Hypothalamus (tissue), 51 donors: ENCODE measurements around the gene CRHR2.

Source experiments
- DNase-seq, 51 donors: peaks; one replicate each; lab custom pipeline; 2025; lab: John Stamatoyannopoulos, UW

The CRHR2 gene

DNA sequence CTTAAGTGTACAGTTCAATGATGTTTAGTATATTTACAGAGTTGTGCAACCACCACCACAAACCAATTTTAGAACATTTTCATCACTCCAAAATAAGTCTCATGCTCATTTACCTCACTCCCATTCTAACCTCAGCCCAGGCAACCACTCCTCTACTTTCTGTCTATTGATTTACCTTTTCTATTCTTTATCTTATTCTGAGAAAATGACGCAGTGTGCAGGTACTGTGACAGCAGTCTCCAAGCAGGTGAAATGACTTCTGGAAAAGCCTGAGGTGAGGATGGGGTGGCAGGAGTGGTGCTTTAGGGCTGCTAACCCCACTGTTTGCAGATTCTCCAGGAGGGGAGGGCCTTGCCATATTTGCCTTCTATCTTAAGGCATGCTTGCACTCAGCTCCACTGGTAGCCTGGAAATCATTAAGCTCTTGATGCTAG lies 48.0 kb downstream of the CRHR2 start:
- DNase-seq = no peak

DNA sequence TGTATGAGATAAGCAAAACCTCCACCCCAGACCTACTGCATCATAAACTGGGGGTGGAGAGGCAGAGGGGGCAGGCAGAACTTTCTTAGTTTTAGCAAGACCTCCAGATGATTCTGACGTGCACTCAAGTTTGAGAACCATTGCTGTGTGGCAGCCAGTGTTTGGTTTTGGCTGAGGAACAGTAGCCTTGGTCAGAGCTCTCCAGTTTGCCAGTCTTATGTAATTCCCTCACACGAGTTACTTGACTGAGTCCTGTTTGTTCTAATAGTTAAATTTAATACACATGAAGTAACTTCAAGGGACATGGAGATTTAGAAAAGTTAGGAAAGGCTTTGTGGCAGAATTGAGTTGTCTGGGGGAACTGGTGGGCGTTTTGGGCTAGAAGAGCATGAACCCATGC lies 49.0 kb downstream of the CRHR2 start:
- DNase-seq = no peak

DNA sequence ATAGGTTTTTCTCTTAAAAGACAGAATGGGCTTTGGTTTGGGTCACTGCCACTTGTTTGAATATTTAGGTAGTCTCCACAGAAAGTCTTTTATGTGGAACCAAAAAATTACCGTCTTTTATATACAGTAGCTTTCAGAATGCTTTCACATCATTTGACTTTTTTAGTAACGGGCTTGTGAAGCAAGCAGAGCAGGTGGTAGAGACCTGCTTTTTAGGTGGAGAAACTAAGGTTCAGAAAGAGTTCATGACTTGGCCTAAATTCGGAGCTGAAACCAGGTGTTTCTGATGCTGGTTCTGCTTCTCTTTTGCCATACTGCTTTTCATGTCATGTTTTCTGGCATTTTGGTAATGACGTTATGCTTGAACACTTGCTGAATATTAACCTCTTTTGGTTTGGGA lies 51.3 kb downstream of the CRHR2 start:
- DNase-seq = no peak

DNA sequence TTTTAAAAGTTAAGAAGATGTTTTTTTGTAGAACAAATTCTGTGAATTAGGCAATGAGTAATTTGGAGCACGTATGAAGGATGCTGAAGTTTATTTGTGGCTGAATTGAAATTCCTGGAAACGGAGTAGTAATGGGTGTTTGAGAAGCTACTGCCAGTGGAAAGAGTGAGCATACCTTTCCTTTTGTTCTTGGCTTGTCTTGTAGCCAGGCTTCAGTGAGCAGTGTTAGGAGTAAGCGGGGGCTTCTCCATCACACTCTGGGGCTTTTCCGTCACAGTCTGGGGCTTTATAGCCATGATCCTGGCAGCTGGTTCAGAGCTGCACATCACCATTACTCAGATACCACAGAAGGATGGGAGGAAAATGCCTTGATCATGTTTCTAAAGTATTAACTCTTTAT lies 55.2 kb downstream of the CRHR2 start:
- no peak for DNase-seq

DNA sequence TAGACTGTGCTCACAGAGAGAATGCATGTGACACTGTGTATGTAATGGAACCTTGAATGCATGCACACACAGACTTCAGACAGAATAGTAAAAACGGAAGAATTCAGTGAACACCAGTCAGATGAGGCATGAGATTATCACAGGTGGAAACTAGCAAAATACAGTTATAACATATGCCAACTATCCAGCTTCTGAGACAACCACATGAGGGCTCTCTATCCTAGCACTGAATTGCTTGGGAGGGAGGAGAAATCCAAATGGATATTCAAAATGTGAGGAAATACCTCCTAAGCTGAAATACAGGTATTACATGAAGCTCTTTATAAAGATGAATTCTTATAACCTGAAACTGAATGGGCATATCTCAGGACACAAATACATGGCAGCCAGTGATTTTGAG lies 57.0 kb downstream of the CRHR2 start:
- DNase-seq = peak in 1 of 51 donors; percentile 3

DNA sequence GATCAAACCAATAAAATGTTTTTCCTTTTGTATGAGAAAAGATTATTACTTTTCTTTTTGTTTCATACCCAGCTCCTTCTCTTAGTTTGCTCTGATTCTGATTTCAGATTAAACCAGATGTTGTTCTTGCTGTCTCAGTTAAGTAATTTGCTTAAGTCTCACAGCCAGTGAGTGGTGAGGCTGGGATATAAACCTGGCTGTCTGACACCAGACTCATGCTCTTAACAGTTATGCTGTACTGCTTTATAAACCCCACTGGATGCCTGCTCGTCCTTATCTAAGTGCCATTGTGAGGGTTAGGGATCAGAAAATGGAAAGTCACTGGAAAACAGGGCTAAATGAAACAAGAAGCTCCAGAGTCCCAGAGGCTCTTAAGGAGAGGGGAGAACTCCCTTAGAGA lies 63.3 kb downstream of the CRHR2 start:
- DNase-seq = no peak

DNA sequence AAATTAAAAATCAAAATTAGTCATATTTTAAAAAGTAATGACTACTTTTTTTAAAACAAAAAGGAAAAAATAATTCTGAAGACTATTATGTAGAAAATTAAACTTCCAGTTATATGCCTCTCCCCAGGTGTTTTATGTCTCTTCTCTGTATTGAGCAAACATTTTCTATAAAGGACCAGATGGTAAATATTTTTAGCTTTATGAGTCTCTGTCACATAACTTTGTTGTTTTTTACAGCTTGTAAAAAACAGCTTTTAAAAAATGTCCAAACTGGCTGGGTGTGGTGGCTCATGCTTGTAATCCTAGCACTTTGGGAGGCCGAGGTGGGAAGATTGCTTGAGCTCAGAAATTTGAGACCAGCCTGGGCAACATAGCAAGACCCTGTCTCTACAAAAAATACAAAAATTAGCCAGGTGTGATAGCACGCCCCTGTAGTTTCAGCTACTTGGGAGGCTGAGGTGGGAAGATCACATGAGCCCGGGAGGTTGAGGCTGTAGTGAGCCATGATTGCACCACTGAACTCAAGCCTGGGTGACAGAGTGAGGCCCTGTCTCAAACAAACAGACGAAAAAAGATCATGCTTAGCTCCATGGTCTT lies 64.1 kb downstream of the CRHR2 start:
- DNase-seq = no peak

DNA sequence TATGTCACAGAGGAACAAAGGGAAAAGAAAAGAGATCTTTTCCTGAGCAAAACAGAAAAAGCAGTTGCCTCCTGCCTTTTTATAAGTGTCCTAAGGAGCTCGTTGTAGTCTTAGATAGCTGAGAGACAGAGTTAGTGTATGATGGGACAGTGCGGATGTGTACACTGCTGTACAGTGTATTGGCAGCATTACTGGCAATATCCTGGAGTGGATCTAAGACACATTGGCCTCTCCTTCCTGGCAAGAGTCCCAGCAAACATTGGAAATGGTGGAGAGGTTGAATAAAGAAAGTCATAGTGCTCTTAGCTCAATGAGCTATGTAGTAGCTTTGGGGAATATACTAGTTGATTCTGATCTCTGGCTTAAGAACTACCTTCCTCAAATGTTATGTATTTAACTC lies 64.9 kb downstream of the CRHR2 start:
- no peak for DNase-seq

DNA sequence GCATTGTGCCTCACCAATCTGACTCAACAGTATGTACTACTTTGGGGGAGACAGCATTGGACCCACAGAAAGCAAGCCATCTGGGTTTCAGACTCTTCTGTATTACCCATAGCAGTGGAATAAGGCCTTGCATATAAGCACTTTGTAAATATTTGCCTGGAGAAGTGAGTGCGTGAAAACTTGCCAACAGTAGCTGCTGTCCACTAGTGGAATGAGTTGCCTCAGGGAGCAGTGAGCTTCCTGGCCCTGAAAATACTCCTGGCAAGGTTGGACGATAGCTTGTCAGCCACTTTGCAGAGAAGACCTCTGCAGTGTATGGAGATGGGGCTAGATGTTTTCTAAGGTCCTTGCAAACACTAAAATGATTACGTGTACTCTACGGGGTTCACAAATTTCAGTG lies 65.9 kb downstream of the CRHR2 start:
- DNase-seq = no peak

DNA sequence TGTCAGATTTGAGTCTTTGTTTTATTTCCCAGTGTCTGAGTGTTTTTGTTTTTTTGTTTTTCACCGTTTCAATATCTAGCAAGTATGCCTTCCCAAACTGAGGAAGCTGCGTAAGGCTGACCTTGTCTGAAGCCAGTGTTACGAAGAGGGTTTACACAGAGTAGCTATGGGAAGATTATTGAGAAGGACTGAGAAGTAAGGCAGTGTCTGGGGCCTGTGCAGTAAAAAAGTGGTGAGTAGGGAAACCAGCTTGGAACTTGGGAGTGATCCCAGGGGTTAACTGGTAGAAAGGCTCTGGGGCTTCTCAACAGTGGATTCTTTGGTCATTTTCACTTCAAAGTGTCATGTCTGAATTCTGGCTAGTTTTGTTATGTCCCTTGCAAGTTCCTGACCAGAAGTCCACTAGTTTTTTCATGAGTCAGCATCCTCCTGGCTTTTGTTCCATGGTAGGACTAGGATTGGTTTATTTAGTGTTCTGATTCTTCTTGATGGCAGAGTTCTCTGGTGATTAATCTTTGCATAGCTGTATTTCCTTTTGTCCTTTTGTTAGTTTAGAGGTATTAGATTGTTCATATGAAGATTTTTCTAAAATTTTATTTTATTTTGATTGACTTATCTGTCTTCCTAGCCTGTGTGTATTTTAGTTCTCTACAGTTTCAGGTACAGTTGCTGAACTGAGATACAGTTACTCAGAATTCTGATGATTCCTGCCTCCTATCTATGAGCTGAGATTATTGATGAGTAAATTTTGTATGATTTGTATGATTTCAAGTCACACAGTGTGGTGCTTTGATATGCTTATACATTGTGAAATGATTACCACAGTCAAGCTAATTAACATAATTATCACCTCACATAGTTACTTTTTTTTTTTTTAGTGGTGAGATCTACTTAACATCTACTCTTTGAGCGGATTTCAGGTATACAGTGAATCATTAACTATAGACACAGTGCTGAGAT lies 68.6 kb downstream of the CRHR2 start:
- DNase-seq = no peak

DNA sequence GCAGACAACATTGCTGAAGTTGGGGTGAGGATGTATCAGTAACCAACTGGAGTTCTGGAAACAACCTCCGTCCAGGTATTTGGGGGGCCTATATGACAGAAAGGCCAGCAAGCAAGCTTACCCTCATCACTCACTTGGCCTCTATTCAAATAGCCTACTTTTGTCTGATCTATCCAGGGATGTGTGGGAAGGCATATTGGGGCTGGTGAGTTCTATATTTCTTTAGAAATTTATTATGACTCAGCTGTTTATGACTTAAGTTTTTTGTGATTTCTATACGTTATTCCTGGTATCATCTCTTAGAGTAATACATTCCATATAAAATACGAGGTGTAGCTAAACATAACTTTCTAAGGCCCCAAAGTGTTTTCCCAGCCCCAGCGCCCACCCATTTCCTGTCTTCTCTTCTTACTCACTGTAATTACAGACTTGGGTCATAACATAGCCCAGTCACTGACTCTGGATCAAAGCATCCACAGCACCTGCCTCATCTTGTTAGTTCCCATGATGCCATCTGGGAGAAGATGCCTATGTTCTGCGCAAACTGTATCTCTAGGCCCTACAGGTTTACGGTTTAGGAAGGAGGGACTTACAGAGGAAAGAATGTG lies 69.5 kb downstream of the CRHR2 start:
- no peak for DNase-seq

DNA sequence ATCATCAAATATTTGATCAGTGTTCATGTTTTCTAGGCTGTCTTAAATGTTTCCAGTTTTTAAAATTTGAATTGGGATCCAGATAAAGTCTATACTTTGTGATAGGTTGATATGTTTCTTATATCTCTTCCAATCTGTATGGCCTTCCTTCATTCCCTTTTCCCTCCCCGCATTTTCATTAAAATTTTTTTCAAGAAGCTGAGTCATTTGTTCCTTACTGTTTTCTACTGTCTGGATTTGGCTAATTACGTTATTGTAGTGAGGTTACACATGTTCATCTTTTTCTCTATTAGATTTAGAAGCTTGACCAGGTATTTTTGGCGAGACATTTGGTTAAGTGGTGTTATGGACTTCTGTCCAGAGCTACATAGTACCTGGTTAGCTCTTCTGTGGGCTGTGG lies 76.4 kb downstream of the CRHR2 start:
- DNase-seq = no peak

DNA sequence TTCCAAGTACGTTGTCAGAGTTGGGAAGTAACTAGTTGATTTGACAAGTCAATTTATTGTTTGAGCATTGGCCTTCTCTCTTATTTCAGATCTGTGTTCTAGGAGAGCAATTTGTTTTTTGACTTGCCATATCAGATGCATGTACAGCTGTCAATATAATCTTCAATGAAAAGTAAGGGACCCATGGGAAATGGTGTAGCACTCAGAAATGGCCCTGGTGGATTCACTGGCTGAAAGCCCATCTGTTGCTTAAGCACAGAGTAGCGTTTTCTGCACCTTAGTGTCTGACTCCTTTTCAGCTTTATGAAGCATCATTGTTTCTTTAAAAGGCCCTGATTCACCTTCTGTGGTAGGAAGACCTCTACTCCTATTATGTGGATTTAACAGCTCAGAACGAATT lies 77.4 kb downstream of the CRHR2 start:
- DNase-seq = no peak
